Measurements from ENCODE around the gene HOXB7.

HOXB7 gene

GRCh38 chr17:48564188-48565021 lies 46.4 kb downstream of the HOXB7 start:
- DNase-seq: no peak

- DNase-seq: no peak
Measured at GRCh38 chr17:48563867-48564187, 47.0 kb downstream of the HOXB7 start.

- DNase-seq: no peak
Measured at GRCh38 chr17:48563385-48563838, 47.4 kb downstream of the HOXB7 start.

- no peak for DNase-seq
Measured at GRCh38 chr17:48562934-48563333, 47.9 kb downstream of the HOXB7 start.

- no peak for DNase-seq
Measured at GRCh38 chr17:48561884-48562810, 48.7 kb downstream of the HOXB7 start.

- no peak for DNase-seq
Measured at GRCh38 chr17:48559840-48560817, 50.7 kb downstream of the HOXB7 start.

GRCh38 chr17:48559122-48559839 lies 51.5 kb downstream of the HOXB7 start:
- no peak for DNase-seq

GRCh38 chr17:48558831-48559121 lies 52.0 kb downstream of the HOXB7 start:
- no peak for DNase-seq

- DNase-seq: no peak
Measured at GRCh38 chr17:48558057-48558830, 52.6 kb downstream of the HOXB7 start.
